Measurements from ENCODE around the gene POLRMT.

GRCh38 chr19:579111-579841 is 54.1 kb downstream of the POLRMT start:
- TF ChIP-seq POLR2A (IDR thresholded peaks at IDR 0.05) (no peak), CTCF (IDR thresholded peaks at IDR 0.05) (no peak)

Data from Peyer's patch (tissue), 4 donors.